Neutrophil (primary cell): ENCODE results near the gene CTPS2.
"Not testable (repeated sequence)": the region's sequence is repeated elsewhere in the genome, so short reads cannot be mapped to it uniquely, and the experiment has no call there.

Source experiments
- H3K27ac ChIP-seq: fragments of 200-600 bp; sonication (generic); 2 replicates; pipeline ENCODE4 v1.5.1; 2016; ENCODE audit warnings: mild to moderate bottlenecking, moderate library complexity
- H3K27me3 ChIP-seq: fragments of 200-600 bp; sonication (generic); 2 replicates; pipeline ENCODE4 v1.6.0; 2016; ENCODE audit warnings: mild to moderate bottlenecking
- H3K36me3 ChIP-seq: fragments of 200-600 bp; sonication (generic); 2 replicates; pipeline ENCODE4 v1.5.1; 2017
- H3K4me1 ChIP-seq, 2 experiments: fragments of 200-600 bp in 1 of 2; sonication (generic) in 1 of 2; 1 replicate in 1 of 2; 2 replicates in 1 of 2; pipeline versions ENCODE4 v1.5.1 to v1.6.1; 2013 to 2016; ENCODE audit warnings: low read depth in 1 of 2, low read length in 1 of 2, mild to moderate bottlenecking in 1 of 2, moderate library complexity in 1 of 2; ENCODE audit not compliant: control insufficient read depth in 1 of 2, insufficient read depth in 1 of 2
- H3K4me3 ChIP-seq, 2 experiments: fragments of 200-600 bp in 1 of 2; sonication (generic) in 1 of 2; 1 replicate in 1 of 2; 2 replicates in 1 of 2; pipeline ENCODE4 v1.5.1; 2013 to 2016; ENCODE audit warnings: low read depth in 1 of 2, low read length in 1 of 2, mild to moderate bottlenecking in 1 of 2, moderate library complexity in 1 of 2
- H3K9me3 ChIP-seq: fragments of 200-600 bp; sonication (generic); 2 replicates; pipeline ENCODE4 v1.5.1; 2016
- TF ChIP-seq, protein P1 (sequence below): fragments of 200-600 bp; sonication (generic); IDR thresholded peaks from 2 replicates; pipeline ENCODE4 v1.5.1; 2016; ENCODE audit warnings: antibody characterized with exemption

CTPS2 gene

DNA sequence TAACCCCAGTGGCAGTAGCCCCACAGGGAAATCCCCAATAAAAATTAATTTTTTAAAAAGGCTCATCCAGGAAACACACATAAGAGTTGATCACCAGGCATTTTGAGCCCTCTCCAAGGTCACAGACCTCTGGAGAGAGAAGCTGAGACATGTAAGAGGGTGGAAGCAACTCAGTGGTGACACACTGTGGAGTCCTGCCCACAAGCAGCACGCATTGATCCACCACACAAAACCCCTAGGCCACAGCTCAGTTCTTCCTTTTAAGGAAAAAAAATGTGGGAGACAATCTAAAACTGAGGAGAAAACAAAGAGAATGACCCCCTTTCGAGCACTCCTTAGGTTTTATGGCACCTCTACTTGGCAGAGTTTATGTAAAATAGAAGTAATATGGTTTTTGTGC, 134.3 kb downstream of the CTPS2 start:
- Histone ChIP-seq H3K27ac (no peak overlapping the region), H3K4me3 (no peak overlapping the region), H3K9me3 (no peaks in the 10 kb centered on the region), H3K4me1 (no peaks in the 10 kb centered on the region), H3K36me3 (no peaks in the 10 kb centered on the region), H3K27me3 (no peaks in the 10 kb centered on the region)
- TF ChIP-seq, protein P1, sequence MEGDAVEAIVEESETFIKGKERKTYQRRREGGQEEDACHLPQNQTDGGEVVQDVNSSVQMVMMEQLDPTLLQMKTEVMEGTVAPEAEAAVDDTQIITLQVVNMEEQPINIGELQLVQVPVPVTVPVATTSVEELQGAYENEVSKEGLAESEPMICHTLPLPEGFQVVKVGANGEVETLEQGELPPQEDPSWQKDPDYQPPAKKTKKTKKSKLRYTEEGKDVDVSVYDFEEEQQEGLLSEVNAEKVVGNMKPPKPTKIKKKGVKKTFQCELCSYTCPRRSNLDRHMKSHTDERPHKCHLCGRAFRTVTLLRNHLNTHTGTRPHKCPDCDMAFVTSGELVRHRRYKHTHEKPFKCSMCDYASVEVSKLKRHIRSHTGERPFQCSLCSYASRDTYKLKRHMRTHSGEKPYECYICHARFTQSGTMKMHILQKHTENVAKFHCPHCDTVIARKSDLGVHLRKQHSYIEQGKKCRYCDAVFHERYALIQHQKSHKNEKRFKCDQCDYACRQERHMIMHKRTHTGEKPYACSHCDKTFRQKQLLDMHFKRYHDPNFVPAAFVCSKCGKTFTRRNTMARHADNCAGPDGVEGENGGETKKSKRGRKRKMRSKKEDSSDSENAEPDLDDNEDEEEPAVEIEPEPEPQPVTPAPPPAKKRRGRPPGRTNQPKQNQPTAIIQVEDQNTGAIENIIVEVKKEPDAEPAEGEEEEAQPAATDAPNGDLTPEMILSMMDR: no peak

DNA sequence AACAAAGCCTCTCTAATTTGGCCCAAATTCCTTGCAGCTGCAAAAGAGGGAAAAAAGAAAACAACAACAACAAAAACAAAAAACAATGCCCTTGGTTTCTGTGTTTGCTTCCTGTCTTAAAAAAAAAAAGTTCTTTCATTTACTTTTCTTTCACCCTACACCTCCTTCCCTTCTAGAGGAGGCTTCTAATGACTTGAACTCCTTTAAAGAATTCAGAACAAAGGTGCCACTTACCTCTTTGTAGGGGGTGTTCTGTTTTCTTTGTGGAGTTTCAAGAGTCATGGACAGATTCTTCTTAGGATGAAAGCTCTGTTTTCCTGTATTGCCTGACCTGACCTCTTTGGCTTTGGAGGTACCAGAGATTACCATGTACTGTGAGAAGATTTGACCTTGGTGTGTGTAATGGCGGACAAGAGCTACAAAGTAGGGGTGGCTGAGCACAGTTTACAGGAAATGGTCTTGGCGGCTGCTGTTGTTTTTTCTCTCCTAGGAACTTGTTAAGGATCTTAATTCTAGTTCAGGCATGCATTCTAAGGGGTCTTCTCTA, 134.9 kb downstream of the CTPS2 start:
- Histone ChIP-seq H3K27ac (no peak overlapping the region), H3K4me3 (no peak overlapping the region), H3K36me3 (no peaks in the 10 kb centered on the region), H3K27me3 (no peaks in the 10 kb centered on the region), H3K4me1 (no peaks in the 10 kb centered on the region), H3K9me3 (no peaks in the 10 kb centered on the region)
- TF ChIP-seq, protein P1: no peak

DNA sequence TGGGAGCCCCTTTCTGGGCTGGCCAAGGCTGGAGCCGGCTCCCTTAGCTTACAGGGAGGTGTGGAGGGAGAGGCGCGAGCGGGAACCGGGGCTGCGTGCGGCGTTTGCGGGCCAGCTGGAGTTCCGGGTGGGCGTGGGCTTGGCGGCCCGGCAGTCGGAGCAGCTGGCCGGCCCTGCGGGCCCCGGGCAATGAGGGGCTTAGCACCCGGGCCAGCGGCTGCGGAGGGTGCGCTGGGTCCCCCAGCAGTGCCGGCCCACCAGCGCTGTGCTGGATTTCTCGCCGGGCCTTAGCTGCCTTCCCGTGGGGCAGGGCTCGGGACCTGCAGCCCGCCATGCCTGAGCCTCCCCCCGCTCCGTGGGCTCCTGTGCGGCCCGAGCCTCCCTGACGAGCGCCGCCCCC, 137.1 kb downstream of the CTPS2 start:
- not testable (repeated sequence) for H3K4me1 ChIP-seq, H3K4me3 ChIP-seq, H3K27me3 ChIP-seq, H3K36me3 ChIP-seq, H3K27ac ChIP-seq, H3K9me3 ChIP-seq

DNA sequence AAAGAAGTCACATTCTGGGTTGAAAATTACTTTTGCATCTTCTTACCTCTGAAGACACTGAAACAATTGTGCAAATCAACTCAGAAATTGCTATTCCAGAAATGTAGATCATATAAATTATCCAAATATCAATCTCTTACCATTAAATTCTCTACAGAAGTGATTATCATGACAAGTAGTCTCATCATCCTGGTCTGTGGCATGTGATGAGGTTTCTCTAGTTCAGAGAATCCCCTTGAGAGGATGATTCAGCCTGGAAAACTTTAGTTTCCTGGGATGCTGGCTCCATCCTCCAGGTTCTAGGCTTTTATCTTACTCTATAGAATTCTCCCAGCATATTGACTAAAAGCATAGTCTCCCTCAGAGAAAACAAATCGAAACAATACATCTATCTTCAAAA, 138.7 kb downstream of the CTPS2 start:
- no peaks in the 10 kb centered on the region for H3K4me1 ChIP-seq
- no peaks in the 10 kb centered on the region for H3K27me3 ChIP-seq
- no peak overlapping the region for H3K4me3 ChIP-seq
- no peaks in the 10 kb centered on the region for H3K9me3 ChIP-seq
- TF ChIP-seq, protein P1: no peak
- no peak overlapping the region for H3K27ac ChIP-seq
- no peaks in the 10 kb centered on the region for H3K36me3 ChIP-seq

DNA sequence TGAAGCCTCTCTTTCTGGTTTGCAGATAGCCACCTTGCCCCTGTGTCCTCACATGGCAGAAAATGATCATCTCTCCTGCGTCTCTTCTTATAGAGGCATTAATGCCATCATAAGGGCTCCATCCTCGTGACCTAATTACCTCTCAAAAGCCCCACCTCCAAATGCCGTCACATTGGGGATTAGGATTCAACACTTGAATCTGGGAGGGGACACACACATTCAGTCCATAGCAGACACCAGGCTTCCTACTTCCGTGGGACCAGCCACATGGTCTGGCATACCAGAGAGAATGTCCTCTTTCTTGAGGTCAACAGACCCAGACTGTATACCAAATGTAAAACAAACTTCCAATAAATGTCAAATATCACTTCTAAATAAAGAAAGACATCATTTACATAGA, 144.8 kb downstream of the CTPS2 start:
- H3K27ac ChIP-seq: no peak overlapping the region

DNA sequence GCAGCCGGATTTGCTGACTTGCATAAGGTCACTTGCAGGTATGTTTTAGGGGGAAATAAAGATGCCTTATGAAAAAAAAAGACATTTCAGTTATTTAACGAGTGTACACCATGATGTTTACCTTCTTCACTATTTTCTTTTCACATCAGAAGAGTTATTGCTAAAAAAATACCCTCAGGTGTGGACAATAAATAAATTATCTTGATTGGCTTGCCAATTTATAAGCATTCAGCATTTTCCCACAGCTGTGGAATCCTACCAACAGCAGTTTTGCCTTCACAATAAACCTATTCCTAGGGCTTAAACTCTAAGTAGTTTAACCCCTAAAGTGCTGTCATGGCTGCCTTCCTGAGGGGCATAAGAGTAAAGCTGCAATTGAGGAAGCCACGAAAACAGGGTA, 145.9 kb downstream of the CTPS2 start:
- Histone ChIP-seq H3K27ac (no peak overlapping the region), H3K4me1 (no peaks in the 10 kb centered on the region), H3K9me3 (no peaks in the 10 kb centered on the region), H3K4me3 (no peak overlapping the region), H3K27me3 (no peaks in the 10 kb centered on the region), H3K36me3 (no peaks in the 10 kb centered on the region)
- TF ChIP-seq, protein P1: no peak

More for the DNA sequence above, 144.8 kb downstream of the CTPS2 start:
- no peaks in the 10 kb centered on the region for H3K27me3 ChIP-seq
- no peaks in the 10 kb centered on the region for H3K36me3 ChIP-seq
- no peak overlapping the region for H3K4me3 ChIP-seq
- H3K9me3 ChIP-seq: no peaks in the 10 kb centered on the region
- H3K4me1 ChIP-seq: no peaks in the 10 kb centered on the region
- TF ChIP-seq, protein P1: no peak
